DND-41 (cell line): ENCODE results near the gene LINS1.

Experiments
- ATAC-seq: fragments of 200-7000 bp; cut with Tn5 transposase; 3 replicates; pipeline ENCODE4 v1.9.1; 2021; ENCODE audit warnings: low read depth; ENCODE audit not compliant: insufficient read depth
- DNase-seq: peaks from one replicate; pipeline ENCODE4 v3.0.0-alpha.2; 2020
- H2AFZ ChIP-seq: 2 replicates; pipeline ENCODE4 v1.6.0; 2012; ENCODE audit warnings: low read depth, low read length
- H3K27ac ChIP-seq: 2 replicates; pipeline ENCODE4 v1.5.1; 2012; ENCODE audit warnings: low read length, inconsistent platforms
- H3K27me3 ChIP-seq: fragments of 200-600 bp; sonication (generic); 2 replicates; pipeline ENCODE4 v1.6.0; 2012; ENCODE audit warnings: low read length, mild to moderate bottlenecking, inconsistent platforms; ENCODE audit not compliant: insufficient read depth, poor library complexity
- H3K36me3 ChIP-seq: 2 replicates; pipeline ENCODE4 v1.5.1; 2012; ENCODE audit warnings: low read length, inconsistent platforms; ENCODE audit not compliant: insufficient read depth
- H3K4me1 ChIP-seq: 2 replicates; pipeline ENCODE4 v1.5.1; 2012; ENCODE audit warnings: mild to moderate bottlenecking, low read length; ENCODE audit not compliant: insufficient read depth
- H3K4me2 ChIP-seq: 2 replicates; pipeline ENCODE4 v1.6.0; 2012; ENCODE audit warnings: mild to moderate bottlenecking, moderate library complexity, low read length, inconsistent platforms; ENCODE audit not compliant: insufficient read depth
- H3K4me3 ChIP-seq, 2 experiments: fragments of 200-600 bp in 1 of 2; shearing (Covaris generic) in 1 of 2; 2 replicates each; pipeline ENCODE4 v1.5.1; 2012 to 2016; ENCODE audit warnings: inconsistent platforms in 2 of 2, low read length in 2 of 2, mild to moderate bottlenecking in 2 of 2, low read depth in 1 of 2, moderate library complexity in 1 of 2
- H3K79me2 ChIP-seq: 2 replicates; pipeline ENCODE4 v1.6.0; 2012; ENCODE audit warnings: low read length, inconsistent platforms; ENCODE audit not compliant: insufficient read depth
- H3K9ac ChIP-seq: 2 replicates; pipeline ENCODE4 v1.6.0; 2012; ENCODE audit warnings: low read depth, mild to moderate bottlenecking, inconsistent platforms, low read length, moderate library complexity
- H3K9me3 ChIP-seq: 2 replicates; pipeline ENCODE4 v1.5.1; 2012; ENCODE audit warnings: low read length, moderate library complexity, mild to moderate bottlenecking, inconsistent platforms; ENCODE audit not compliant: insufficient read depth, severe bottlenecking
- H4K20me1 ChIP-seq: 2 replicates; pipeline ENCODE4 v1.6.0; 2012; ENCODE audit warnings: low read length; ENCODE audit not compliant: insufficient read depth
- EZH2 ChIP-seq: IDR thresholded peaks from 3 replicates; pipeline ENCODE4 v1.6.1; 2012; ENCODE audit warnings: borderline replicate concordance, low read depth, mild to moderate bottlenecking, moderate library complexity, low read length, inconsistent platforms; ENCODE audit not compliant: severe bottlenecking
- TF ChIP-seq, protein P1 (sequence below): IDR thresholded peaks from 2 replicates; pipeline ENCODE4 v1.5.1; 2012; ENCODE audit warnings: borderline replicate concordance, low read length, moderate library complexity, mild to moderate bottlenecking; ENCODE audit not compliant: poor library complexity, severe bottlenecking; ENCODE audit errors: extremely low read depth

The LINS1 gene

GRCh38 chr15:100544946-100545345 is 57.0 kb downstream of the LINS1 start:
- no peak for TF ChIP-seq EZH2
- TF ChIP-seq, protein P1, sequence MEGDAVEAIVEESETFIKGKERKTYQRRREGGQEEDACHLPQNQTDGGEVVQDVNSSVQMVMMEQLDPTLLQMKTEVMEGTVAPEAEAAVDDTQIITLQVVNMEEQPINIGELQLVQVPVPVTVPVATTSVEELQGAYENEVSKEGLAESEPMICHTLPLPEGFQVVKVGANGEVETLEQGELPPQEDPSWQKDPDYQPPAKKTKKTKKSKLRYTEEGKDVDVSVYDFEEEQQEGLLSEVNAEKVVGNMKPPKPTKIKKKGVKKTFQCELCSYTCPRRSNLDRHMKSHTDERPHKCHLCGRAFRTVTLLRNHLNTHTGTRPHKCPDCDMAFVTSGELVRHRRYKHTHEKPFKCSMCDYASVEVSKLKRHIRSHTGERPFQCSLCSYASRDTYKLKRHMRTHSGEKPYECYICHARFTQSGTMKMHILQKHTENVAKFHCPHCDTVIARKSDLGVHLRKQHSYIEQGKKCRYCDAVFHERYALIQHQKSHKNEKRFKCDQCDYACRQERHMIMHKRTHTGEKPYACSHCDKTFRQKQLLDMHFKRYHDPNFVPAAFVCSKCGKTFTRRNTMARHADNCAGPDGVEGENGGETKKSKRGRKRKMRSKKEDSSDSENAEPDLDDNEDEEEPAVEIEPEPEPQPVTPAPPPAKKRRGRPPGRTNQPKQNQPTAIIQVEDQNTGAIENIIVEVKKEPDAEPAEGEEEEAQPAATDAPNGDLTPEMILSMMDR: no peak
- H2AFZ ChIP-seq: no peak overlapping the region
- no peak overlapping the region for H3K9ac ChIP-seq
- H3K27ac ChIP-seq: no peak overlapping the region
- H3K4me3 ChIP-seq: no peak overlapping the region
- no peak overlapping the region for H3K4me2 ChIP-seq
- ATAC-seq: no peak
- H4K20me1 ChIP-seq: no peaks in the 10 kb centered on the region
- no peaks in the 10 kb centered on the region for H3K4me1 ChIP-seq
- H3K27me3 ChIP-seq: no peaks in the 10 kb centered on the region
- no peaks in the 10 kb centered on the region for H3K36me3 ChIP-seq
- no peaks in the 10 kb centered on the region for H3K79me2 ChIP-seq
- H3K9me3 ChIP-seq: no peaks in the 10 kb centered on the region
- no peak for DNase-seq

DNA sequence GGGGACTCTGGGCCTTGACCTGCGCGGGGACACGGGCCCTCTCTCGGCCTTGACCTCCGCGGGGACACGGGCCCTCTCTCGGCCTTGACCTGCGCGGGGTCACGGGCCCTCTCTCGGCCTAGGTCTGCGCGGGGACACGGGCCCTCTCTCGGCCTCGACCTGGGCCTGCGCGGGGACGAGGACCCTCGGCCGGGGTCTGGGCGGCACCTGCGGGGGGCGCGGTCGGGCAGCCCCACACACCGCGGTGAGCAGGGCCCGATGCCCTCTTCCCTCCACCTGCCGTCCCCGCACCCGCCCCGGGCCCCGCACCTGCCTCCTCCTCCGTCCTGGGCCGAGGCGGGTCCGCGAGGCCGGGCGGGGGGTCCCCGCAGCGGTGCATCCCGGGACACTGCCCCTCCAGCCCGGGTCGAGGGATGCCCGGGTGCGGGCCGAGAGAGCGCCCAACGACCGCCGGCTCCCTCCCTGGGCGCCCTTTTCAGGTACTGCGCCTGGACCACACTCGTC is 57.6 kb downstream of the LINS1 start:
- Histone ChIP-seq H3K79me2 (no peaks in the 10 kb centered on the region), H3K4me3 (no peak overlapping the region), H3K9ac (no peak overlapping the region), H4K20me1 (no peaks in the 10 kb centered on the region), H3K36me3 (no peaks in the 10 kb centered on the region), H3K4me2 (no peak overlapping the region), H3K27me3 (no peaks in the 10 kb centered on the region), H2AFZ (no peak overlapping the region), H3K4me1 (no peaks in the 10 kb centered on the region), H3K9me3 (no peaks in the 10 kb centered on the region), H3K27ac (no peak overlapping the region)
- DNase-seq: no peak
- ATAC-seq: no peak
- TF ChIP-seq, protein P1: no peak
- no peak for TF ChIP-seq EZH2

GRCh38 chr15:100542290-100542689 is 59.7 kb downstream of the LINS1 start:
- H3K27me3 ChIP-seq: no peaks in the 10 kb centered on the region
- no peaks in the 10 kb centered on the region for H3K79me2 ChIP-seq
- H3K9ac ChIP-seq: no peak overlapping the region
- H4K20me1 ChIP-seq: no peaks in the 10 kb centered on the region
- no peaks in the 10 kb centered on the region for H3K9me3 ChIP-seq
- no peak for ATAC-seq
- no peak overlapping the region for H3K27ac ChIP-seq
- no peaks in the 10 kb centered on the region for H3K36me3 ChIP-seq
- H3K4me3 ChIP-seq: no peak overlapping the region
- H3K4me2 ChIP-seq: no peak overlapping the region
- H2AFZ ChIP-seq: no peak overlapping the region
- no peak for DNase-seq
- H3K4me1 ChIP-seq: no peaks in the 10 kb centered on the region
- TF ChIP-seq, protein P1: no peak
- TF ChIP-seq EZH2: no peak

DNA sequence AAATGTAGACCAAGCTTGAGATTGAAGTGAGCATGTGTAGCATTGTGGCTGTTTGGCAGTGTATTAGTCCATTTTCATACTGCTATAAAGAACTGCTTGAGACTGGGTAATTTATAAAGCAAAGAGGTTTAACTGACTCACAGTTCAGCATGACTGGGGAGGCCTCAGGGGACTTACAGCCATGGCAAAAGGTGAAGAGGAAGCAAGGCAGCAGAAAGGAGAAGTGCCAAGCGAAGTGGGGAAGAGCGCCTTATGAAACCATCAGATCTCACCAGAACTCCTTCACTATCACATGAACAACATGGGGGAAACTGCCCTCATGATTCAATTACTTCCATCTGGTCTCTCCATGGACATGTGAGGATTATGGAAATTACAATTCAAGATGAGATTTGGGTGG is 64.7 kb downstream of the LINS1 start:
- Histone ChIP-seq H3K9ac (no peak overlapping the region), H4K20me1 (no peaks in the 10 kb centered on the region), H3K4me1 (no peaks in the 10 kb centered on the region), H2AFZ (no peak overlapping the region), H3K36me3 (no peaks in the 10 kb centered on the region), H3K4me3 (no peak overlapping the region), H3K4me2 (no peak overlapping the region), H3K79me2 (no peaks in the 10 kb centered on the region), H3K27me3 (peaks cover 3% of the 10 kb centered on the region), H3K27ac (no peak overlapping the region), H3K9me3 (no peaks in the 10 kb centered on the region)
- ATAC-seq (no peak), DNase-seq (no peak)
- no peak for TF ChIP-seq EZH2
- TF ChIP-seq, protein P1: no peak
